ENCODE results near the gene CUEDC2.

The CUEDC2 gene

GRCh38 chr10:102395400-102396316 is 36.7 kb downstream of the CUEDC2 start, which contains the start of gene NFKB2:
TSS of gene NFKB2 (plus strand) at chr10:102395705. CDS start at chr10:102395960, 255 bp downstream.
- DNase-seq = peak; percentile 96 to 98

GRCh38 chr10:102394801-102395399 is 37.5 kb downstream of the CUEDC2 start:
- DNase-seq = peak; percentile 93 to 96

- DNase-seq = peak; percentile 98 to 100
Observed at GRCh38 chr10:102394079-102394800, 38.1 kb downstream of the CUEDC2 start.

GRCh38 chr10:102393411-102394078 is 38.8 kb downstream of the CUEDC2 start:
- DNase-seq = no peak

- no peak for DNase-seq
Observed at GRCh38 chr10:102392306-102392705, 40.1 kb downstream of the CUEDC2 start.

- DNase-seq = no peak
Observed at GRCh38 chr10:102389894-102390293, 42.5 kb downstream of the CUEDC2 start.

- DNase-seq = peak; percentile 53 to 67
Observed at GRCh38 chr10:102384606-102385429, 47.6 kb downstream of the CUEDC2 start.

- DNase-seq = no peak
Observed at GRCh38 chr10:102384053-102384452, 48.3 kb downstream of the CUEDC2 start.

- DNase-seq = no peak
Observed at GRCh38 chr10:102382871-102383270, 49.5 kb downstream of the CUEDC2 start.

GRCh38 chr10:102381983-102382382 is 50.4 kb downstream of the CUEDC2 start:
- DNase-seq = no peak

GRCh38 chr10:102379383-102379782 is 53.0 kb downstream of the CUEDC2 start:
- DNase-seq = no peak

- no peak for DNase-seq
Observed at GRCh38 chr10:102376901-102377300, 55.5 kb downstream of the CUEDC2 start.

- no peak for DNase-seq
Observed at GRCh38 chr10:102375867-102376266, 56.5 kb downstream of the CUEDC2 start.

- no peak for DNase-seq
Observed at GRCh38 chr10:102375250-102375649, 57.1 kb downstream of the CUEDC2 start.

Data from inflammatory macrophage treated with lipopolysaccharide for 1 hour (primary cell).